Ishikawa (cell line): ENCODE results near the gene TRIM34.

Experiments
- EGR1 ChIP-seq: IDR thresholded peaks from 2 replicates; pipeline ENCODE4 v1.6.1; 2012
- RAD21 ChIP-seq: IDR thresholded peaks from 2 replicates; pipeline ENCODE4 v1.6.1; 2012; ENCODE audit warnings: low read depth

DNA sequence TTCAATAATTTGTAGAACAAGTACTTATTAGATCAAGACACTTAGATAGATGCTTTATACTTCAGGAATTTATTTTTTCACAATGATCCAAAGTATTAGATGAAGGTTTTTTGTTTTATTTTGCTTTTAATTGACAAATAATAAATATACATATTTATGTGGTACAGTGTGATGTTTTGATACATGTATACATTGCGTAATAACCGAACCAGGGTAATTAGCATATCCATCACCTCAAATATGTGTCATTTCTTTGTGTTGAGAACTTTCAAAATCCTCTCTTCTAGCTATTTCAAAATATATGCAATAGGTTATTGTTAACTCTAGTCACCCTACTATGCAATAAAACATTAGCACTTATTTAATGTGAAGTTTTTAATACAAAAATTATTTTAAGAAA lies 38.7 kb downstream of the TRIM34 start:
- TF ChIP-seq EGR1 (no peak), RAD21 (no peak)
